GDM1 (cell line): ENCODE measurements around the gene BIRC5.
"Not testable (repeated sequence)": the region's sequence is repeated elsewhere in the genome, so short reads cannot be mapped to it uniquely, and the experiment has no call there.

Source experiments
- DNase-seq: peaks from one replicate; lab custom pipeline; 2025; lab: John Stamatoyannopoulos, UW

BIRC5 gene

DNA sequence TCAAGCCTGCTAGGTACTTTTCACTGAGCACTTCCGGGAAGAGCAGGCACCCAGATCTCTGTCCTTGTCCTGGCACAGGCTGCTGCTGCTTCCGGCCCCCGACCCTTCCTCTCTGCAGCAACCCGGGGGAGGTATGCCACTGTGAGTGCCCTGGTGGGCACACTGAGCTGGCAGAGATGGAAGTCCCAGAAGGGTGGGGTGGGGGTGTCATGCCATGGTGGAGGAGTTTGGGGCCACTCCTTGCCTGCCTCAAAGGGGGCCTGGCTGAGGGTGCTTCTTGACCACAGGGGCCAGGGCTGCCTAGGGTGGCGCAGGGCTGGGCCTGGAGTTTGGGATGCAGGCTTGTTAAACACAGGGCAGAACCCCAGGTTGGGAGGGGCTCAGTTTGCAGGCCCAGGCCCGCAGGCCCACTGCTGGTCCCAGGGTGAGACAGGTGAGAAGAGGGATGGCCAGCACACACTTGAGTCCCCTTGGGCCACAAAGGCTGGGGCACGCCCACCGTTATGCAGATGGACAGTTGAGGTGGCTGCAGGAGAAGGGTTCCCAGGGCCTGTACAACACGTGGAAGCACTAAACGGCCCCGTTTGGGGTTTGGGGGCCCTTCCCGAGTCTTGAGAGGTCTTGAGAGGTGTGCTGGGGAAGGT lies 26.1 kb downstream of the BIRC5 start:
- no peak for DNase-seq

DNA sequence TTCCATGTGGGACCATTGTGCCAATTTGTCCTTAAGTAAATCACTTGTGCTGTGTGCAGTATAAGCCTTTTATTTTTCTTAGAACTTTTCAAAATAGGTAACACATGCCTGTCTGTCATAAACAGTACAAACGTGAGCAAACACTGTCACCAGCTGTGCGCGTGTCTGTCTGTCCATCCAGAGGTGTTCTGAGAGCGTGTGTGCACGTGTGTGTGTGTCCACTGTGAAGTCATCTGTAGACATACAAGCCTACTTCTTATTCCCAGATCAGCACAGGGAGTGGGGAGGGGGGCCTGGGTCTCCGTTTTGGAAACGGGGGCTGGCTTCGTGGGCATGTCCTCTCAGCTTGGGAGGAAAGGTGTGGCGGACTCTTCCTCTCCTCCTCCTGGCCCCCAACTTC lies 26.8 kb downstream of the BIRC5 start:
- DNase-seq, result no peak

DNA sequence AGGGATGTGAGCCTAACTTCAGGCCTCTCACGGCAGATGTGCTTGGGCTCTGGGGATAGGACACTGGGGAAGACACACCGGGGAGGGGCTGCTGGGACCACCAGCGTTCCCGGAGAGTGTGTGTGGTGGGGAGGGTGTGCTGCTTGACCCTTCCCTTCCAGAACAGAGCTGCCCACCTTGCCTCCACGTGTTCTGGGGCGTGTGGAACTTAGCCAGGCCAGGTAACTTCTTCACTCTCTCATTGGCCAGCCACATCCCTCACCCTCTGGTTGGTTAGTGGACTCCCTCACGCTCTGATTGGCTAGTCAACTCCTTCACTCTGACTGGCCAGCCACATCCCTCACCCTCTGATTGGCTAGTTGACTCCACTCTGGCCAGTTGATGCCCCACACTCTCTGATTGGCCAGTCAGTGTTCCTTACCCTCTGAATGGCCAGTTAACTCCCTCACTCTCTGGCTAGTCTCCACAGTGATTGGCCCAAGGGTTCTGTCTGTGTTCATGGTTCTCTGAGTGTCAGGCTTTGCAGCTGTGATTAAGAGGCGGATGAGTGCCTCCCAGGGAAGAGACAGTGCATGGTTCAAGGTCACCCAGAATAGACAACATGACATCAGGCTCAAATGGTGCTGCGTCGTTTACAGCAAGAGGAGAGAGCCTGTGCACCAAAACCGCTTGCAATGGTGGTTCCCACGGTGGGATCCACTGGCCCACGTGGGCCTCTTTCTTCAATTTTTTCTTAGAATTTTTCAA lies 27.4 kb downstream of the BIRC5 start:
- DNase-seq, result no peak

DNA sequence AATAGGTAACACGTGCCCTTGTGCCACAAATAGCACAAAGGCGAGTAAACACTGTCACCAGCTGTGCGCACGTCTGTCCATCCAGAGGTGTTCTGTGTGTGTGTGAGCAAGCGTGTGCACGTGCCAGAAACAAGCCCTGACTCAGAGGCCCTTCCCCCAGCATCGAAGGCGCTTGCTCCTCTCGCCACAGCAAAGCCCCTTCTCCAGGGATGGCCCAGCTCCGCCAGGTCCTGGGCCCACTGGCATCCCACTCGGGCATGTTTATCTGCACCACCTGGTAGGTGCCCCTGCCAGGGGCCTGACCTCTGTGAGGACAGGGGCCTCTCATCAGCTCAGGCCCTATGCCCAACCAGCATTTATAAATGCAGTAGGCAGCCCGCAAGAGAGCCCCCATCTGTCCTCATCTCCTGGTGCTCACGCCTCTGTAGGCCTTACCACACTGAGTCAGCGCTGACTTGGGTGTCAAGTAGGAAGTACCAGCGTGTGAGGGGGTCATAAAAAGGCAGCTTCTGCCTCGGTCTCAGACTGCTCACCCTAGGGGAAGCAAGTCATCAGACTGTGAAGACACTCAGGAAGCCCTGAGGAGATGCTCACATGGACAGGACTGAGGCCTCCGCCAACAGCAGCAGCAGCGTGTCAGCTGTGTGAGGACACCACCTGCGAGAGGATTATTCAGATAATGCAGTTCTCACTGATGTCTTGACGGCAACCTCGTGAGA lies 28.1 kb downstream of the BIRC5 start:
- peak; percentile 59 for DNase-seq

DNA sequence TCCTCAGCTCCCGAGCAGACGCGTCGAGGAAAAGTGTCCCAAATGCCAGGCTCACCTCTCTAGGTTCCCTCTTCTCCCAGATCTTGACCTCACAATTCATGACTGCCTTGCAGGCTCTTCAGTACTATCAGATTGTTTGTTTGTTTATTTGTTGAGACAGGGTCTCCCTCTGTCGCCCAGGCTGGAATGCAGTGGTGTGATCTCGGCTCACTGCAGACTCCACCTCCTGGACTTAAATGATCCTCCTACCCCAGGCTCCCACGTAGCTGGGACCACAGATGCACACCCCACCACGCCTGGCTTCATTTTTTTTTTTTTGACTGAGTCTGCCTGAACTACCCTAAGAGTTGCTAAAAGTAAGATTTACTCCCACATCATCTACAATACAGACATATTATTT lies 33.3 kb downstream of the BIRC5 start:
- DNase-seq, result no peak

DNA sequence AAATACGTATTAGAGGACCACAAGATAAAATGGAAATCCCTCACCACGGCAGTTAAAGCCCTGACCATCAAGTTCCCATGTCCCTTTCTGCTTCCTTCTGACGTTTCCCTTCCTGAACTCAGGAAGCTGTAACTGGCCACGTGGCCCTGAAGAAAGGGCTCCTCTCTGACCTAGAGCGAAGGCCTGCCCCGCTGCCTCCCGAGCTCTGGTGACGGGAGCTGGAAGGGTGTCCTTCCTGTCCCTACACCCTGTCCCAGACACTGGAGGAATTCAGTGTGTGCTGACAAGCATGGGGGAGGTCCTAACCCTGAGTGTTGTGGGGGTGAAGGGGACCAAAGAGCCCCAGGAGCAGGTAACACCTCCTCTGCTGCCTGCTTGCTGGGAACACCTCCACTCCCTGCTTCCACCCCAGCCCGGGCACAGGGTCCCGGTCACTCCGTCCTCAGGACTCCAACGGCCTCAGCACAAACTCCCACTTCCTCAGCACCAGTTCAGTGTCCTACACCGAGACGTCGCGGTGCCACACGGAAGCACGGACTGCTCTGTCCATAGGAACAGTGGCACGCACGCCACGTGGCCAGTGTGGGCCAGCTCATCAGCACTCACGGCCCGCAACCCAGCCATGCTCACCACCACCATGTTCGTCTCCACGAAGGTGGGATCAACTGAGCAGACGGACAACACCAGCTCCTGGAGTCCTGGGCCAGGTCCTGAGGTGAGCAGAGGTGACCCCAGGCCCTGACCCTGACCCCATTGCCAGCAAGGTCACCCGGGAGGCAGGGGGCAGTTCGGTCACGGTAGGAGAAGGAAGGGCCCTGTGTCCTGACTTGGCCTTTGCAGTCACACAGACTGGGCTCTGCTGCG lies 34.2 kb downstream of the BIRC5 start:
- DNase-seq, result no peak

DNA sequence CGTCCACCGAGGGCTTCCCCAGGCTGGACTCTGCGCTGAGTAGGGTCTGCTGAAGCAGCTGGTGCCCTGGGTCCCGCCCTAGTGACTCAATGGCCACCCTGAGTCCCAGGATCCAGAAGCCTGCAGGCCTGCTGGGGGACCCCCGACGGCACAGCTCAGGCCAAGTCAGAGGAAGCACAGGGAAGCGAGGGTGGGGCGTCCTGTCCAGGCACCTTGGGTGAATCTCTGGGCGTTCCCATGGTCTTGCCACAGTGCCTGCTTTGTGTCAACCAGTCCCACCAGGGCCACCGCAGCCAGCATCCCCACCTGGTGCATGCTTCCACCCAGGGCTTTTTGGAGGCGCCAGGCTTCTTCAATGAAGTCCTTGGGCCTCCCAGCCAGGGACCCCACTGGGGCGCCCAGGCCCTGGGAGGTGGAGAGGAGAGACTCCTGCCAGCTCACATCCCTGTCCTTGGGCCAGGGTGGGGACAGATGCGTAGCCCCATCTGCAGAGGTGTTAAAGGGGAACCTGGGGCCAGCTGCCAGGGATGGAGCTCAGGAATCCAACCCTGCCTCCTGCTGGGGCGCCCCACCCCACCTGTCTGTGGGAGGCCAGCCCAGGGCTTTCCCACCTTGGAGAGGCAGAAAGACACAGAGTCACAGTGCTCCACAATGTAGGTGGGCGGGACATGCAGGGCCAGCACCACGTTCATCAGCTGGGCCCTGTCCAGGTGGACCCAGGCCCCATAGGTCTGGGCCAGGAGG lies 35.2 kb downstream of the BIRC5 start:
- no peak for DNase-seq

DNA sequence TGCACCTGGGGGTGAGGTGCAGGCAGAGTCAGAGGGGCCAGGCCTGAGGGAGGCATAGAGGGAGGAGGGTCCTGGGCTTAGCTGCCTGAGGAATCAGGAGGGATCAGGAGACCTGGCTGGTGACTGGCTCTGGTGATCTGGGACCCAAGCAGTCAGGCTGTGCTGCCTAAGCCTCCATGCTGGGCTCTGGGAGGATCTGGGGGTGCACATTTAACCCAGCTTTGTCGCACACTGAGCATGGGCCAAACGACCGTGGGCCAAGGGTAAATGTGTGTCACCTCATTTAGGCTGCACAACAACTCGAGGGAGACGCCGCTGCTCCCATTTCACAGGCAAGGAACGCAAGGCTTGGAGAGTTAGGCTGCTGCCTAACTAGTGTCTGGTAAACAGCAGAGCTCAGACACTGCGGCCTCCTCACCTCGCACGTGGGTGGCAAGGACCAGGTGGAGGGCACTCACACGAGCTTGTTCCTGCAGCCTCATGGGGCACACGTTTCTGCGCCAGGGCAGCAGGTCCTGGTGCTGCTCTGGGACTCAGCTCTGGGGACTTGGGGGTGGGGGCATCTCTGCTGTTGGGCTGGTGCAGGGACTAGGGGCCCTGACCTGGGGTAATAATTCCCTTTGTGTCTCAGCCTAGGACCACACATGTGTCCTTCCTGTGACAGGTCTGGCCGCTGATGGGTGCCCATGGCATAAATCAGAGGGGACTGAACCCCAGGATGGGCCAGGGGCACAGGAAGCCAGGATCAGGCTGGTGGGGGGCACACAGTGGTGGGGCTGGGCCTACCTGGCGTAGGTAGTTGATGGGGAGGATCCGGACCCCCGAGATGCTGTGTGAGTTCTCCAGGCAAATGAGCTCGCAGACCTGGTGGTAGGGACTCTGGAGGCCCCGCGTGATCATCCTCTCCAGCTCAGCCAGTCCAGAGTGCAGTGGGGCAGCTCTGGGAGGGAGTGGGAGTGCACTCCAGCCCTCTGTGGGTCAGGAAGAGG lies 36.1 kb downstream of the BIRC5 start:
- no peak for DNase-seq

DNA sequence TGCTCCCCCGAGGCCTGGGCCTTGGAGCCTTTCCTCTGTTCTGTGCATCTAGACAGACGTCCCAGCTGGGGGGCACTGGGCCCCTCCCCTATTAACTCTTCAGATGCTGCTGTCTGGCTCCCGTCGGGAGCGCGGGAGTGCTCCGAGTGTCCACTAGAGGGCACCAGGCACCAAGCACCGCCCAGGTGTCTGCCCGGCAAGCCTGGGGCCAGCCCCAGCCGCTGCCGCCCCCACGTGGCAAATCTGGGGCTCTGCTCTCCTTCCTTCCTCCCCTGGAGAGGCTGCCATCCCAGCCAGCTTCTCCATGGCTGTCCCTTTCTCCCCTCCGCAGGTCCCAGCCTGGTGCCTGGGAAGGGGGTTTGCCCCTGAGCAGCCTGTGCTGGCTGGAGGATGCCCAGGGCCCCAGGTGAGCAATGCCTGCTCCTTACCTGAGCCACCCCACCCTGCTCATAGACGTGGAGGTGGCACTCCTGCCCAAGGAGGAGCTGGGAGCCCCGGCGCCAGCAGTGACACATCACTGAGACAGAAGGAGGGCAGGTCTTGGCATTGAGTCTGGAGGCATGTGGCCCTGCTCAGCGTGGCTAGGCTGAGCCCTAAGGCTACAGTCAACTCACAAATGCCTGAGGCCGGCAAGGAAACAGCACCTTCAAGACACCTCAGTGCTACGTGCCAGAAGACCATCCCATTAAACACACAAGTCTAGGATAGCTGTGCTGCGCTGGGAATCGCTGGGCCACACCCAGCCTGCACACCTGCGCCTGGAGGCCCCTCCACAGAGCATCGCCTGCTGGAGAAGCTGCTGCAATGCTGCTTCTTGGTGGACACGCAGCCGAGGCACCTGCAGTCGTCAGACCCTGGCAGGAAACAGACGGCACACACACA lies 37.1 kb downstream of the BIRC5 start:
- peak; percentile 59 for DNase-seq

DNA sequence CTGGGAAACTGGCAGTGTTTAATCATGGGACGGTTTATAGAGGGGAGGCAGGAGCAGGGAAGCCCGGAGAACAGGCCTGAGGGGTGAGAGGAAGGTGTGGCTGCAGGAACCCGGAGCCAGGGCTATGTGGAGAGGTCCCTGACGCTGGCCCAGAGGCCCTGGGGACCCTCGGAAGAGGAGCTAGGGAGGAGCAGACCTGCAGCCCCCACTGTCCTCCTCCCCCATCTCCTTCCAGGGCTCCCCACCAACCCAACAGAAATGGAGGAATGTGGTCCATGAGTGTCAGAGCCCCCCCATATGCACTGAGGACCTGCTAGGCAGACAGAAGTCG lies 37.7 kb downstream of the BIRC5 start:
- no peak for DNase-seq

DNA sequence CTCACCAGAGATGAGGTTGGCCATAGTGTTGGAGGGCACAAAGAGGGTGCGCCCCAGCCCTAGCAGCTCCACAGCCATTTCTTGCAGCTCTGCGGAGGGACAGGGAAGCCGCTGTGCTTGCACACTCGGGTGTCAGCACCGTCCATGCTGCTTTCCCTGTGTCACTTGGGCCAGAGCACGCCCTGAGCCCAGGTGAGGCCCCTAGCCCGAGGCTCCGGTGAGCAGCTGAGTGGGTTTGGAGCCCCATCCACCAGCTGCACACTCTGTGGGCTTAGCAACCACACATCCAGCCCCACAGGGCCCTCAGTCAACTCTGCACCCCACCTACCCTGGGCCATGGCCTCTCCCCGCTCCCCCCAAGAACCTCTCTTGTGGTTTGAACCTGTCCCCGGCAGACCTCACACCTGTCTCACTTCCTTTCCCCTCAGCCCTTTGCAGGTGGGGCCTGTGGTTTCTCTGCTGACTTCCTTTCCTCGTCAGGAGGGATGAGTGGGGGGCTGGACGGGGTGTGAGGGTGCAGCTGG lies 38.1 kb downstream of the BIRC5 start:
- DNase-seq, result no peak

DNA sequence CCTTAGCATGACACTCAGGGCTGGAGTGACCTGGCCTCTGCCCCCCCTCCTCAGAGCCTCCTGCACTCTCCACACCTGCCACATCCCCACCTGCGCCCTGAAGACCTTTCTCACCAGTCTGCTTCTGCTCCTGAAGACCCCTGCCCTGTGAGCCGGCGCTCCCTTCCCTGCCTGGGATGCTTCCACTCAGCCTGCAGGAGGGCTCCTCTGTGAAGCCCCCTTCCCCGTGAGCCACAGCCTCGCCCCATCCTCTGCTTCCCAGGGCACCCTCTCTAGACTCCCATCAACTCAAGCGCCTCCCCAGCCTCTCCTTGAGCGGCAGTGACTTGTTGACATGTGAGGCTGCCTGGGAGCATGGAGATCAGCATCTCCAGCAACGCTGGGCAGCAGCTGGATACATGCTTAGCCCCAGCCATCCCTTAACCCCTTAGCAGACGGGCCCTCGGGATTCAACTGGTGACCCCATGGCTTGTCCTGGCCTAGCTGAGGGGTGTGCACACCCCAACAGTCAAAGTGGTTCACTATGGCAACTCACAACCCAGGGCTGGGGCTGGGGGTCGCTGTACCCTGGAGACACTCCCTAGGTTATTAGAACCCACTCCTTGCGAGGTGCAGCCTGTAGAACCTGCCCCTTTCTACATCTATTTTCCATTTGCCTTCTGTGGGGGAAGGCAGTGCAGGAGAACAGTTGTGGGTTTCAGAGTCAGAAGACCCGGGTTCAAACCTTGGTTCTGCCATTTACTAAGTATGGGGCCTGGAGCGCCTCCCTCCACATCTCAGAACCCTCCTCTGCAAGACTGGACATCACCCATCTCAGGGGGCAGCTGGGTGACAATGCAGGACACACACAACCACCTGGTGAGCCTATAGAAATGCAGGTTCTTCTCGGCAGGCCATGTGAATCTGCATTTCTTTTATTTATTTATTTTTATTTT lies 38.9 kb downstream of the BIRC5 start:
- no peak for DNase-seq

DNA sequence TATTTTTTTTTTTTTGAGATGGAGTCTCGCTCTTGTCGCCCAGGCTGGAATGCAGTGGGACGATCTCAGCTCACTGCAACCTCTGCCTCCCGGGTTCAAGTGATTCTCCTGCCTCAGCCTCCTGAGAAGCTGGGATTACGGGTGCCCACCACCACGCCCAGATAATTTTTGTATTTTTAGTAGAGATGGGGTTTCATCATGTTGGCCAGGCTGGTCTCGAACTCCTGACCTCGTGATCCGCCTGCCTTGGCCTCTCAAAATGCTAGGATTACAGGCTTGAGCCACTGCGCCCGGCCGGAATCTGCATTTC lies 39.5 kb downstream of the BIRC5 start:
- DNase-seq, result not testable (repeated sequence)

DNA sequence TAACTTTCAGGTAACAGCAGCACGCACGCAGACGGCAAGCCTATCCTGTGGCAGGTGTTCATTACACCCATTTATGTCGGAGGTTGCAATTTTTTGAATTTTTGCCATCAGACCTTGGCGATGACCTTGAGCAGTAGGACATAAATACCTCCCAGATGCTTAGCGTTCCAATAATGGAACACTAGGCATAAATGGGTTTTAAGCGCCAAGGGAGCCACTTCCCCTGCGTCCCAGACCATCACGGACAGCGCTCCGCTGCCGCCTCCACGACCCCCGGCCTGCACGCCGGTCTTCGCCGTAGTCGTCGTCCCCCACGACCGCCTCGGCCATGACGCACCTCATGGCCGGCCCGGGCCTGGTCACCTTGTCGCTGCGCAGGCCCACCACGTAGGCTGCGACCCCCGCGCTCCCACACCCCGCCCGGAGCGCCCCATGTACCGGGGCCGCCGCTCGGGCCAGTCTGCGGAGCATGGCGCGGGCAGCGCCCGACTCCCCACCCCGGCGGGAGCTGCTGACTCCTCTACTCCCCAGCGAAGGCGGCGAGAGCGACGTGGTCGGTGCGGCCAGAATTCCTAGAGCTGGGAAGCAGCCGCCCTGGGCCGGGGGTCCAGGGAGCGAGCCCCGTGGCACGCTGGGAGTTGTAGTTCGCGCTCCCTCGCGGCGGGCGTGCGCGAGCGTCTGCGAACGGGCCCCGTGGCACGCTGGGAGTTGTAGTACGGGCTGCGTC lies 40.1 kb downstream of the BIRC5 start:
- DNase-seq, result peak; percentile 70

DNA sequence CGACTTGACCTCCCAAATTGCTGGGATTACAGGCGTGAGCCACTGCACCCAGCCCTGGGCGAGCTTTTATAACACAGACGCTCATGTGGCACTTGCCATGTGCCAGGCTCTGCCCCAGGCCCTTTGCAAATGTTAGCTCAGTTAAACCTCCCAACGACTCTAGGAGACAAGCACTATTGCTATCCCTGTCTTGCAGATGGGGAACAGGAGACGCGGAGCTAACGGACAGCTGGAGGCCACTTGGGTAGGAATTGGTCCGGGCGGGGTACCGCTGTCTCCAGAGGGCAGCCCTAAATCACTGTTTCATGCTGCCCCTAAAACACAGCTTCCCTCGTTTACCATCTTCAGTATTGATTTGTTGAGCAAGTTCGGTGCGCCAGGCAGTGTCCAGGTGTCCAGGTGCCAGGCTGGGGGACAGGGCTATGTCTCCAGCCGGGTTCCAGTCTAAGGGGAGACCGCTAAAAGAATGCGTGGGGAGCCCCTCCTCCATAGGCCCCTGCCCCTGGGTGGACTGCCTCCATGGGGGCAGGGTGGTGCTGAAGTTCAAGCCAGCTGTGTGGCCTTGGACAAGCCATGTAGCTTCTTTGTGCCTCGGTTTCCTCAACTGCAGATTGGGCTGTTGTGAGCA lies 41.1 kb downstream of the BIRC5 start:
- DNase-seq, result no peak

DNA sequence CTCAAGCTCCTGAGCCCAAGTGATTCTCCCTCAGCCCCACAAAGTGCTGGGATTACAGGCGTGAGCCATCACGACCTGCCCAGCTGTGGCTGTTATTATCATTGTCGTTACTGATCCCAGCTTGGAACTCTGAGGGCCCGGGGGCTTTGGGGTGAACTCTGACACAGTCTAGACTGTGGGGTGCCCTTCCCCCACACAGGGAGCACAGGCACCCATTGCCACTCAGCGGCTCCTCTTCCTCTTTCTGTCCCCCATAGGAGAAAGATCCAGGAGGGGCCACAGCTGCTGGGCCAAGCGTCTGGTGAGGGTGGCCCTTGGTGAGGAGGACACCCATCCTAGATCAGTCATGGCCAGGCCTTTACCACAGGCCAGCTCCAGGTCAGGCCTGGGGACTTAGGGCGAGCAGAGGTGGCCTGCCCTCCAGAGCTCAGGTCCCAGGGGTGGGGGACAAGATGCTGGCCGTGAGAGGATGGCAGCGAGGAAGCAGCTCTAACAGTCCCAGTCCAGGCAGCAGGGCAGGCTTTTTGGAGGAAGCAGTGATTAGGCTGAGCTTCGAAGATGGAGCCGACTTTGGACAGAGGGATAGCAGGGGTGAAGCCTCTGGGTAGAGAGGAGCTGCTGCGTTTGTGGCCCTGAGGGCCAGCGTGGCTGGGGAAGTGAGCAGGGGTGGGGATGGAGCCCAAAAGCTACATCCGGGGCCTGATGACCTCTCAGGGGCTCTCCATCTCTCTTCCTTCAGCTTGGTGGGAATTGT lies 42.1 kb downstream of the BIRC5 start:
- DNase-seq, result no peak
